Liver (tissue), 9 donors: Measurements from ENCODE around the gene MLLT3. TPM values are rescaled to one million over a fixed set of nuclear protein-coding genes. Genes with fewer than 3 reads are reported as not detected.

Experiments used
- DNase-seq: peaks from one replicate; pipeline ENCODE4 v3.0.0-alpha.2; 2017; ENCODE audit warnings: low spot score
- H3K27ac ChIP-seq, 2 donors: one replicate each; pipeline ENCODE4 v1.7.0; 2013; ENCODE audit warnings: inconsistent platforms in 2 of 2, low read length in 2 of 2, control low read depth in 1 of 2, low read depth in 1 of 2, mild to moderate bottlenecking in 1 of 2
- H3K27me3 ChIP-seq, 4 donors: one replicate each; pipeline versions ENCODE4 v1.6.1 to v1.7.0; 2013; ENCODE audit warnings: low read length in 3 of 4, inconsistent platforms in 1 of 4, mild to moderate bottlenecking in 1 of 4, moderate library complexity in 1 of 4; ENCODE audit not compliant: control insufficient read depth in 4 of 4, insufficient read depth in 4 of 4
- H3K36me3 ChIP-seq, 4 donors: one replicate each; pipeline versions ENCODE4 v1.6.1 to v1.7.0; 2013; ENCODE audit warnings: low read length in 3 of 4, mild to moderate bottlenecking in 3 of 4, low read depth in 1 of 4, moderate library complexity in 1 of 4; ENCODE audit not compliant: control insufficient read depth in 4 of 4, insufficient read depth in 3 of 4
- H3K4me1 ChIP-seq, 4 donors: one replicate each; pipeline versions ENCODE4 v1.6.1 to v1.7.0; 2013; ENCODE audit warnings: low read length in 3 of 4, mild to moderate bottlenecking in 3 of 4, moderate library complexity in 1 of 4; ENCODE audit not compliant: control insufficient read depth in 4 of 4, insufficient read depth in 4 of 4
- H3K4me3 ChIP-seq, 3 donors: one replicate each; pipeline versions ENCODE4 v1.6.1 to v1.7.0; 2013; ENCODE audit warnings: low read length in 3 of 3, control low read depth in 1 of 3, low read depth in 1 of 3, mild to moderate bottlenecking in 1 of 3
- H3K9ac ChIP-seq, 2 donors: one replicate each; pipeline ENCODE4 v1.7.0; 2013; ENCODE audit warnings: low read length in 2 of 2, mild to moderate bottlenecking in 2 of 2, moderate library complexity in 2 of 2, control low read depth in 1 of 2, low read depth in 1 of 2
- H3K9me3 ChIP-seq, 4 donors: one replicate each; pipeline versions ENCODE4 v1.6.1 to v1.7.0; 2013; ENCODE audit warnings: low read length in 3 of 4; ENCODE audit not compliant: control insufficient read depth in 4 of 4
- ATF3 ChIP-seq: IDR thresholded peaks from 2 replicates; pipeline ENCODE4 v1.6.1; 2016; ENCODE audit warnings: antibody characterized with exemption
- CTCF ChIP-seq: fragments of 150-350 bp; IDR thresholded peaks from 2 replicates; pipeline ENCODE4 v1.5.1; 2017; ENCODE audit warnings: improper control_type of control experiment, low read depth, low read length; ENCODE audit not compliant: missing input control
- EGR1 ChIP-seq, 2 donors: IDR thresholded peaks; 2 replicates each; pipeline ENCODE4 v1.6.1; 2016 to 2018; ENCODE audit warnings: antibody characterized with exemption in 2 of 2, low read depth in 2 of 2
- HNF4A ChIP-seq, 2 donors: conservative IDR thresholded peaks; 2 replicates each; pipeline ENCODE4 v1.6.1; 2016; ENCODE audit warnings: antibody characterized with exemption in 2 of 2, mild to moderate bottlenecking in 2 of 2
- HNF4G ChIP-seq: IDR thresholded peaks from 2 replicates; pipeline ENCODE4 v1.6.1; 2016; ENCODE audit warnings: antibody characterized with exemption
- JUND ChIP-seq, 2 donors: IDR thresholded peaks; 2 replicates each; pipeline ENCODE4 v1.6.1; 2016; ENCODE audit warnings: antibody characterized with exemption in 2 of 2
- NR2F2 ChIP-seq: IDR thresholded peaks from 2 replicates; pipeline ENCODE4 v1.6.1; 2016; ENCODE audit warnings: antibody characterized with exemption
- RAD21 ChIP-seq, 2 donors: IDR thresholded peaks; 2 replicates each; pipeline ENCODE4 v1.6.1; 2016; ENCODE audit warnings: antibody characterized with exemption in 2 of 2, mild to moderate bottlenecking in 2 of 2
- REST ChIP-seq: IDR thresholded peaks from 2 replicates; pipeline ENCODE4 v1.6.1; 2016; ENCODE audit warnings: antibody characterized with exemption, mild to moderate bottlenecking
- RXRA ChIP-seq, 2 donors: IDR thresholded peaks; 2 replicates each; pipeline ENCODE4 v1.6.1; 2017 to 2018; ENCODE audit warnings: antibody characterized with exemption in 2 of 2, mild to moderate bottlenecking in 1 of 2
- SP1 ChIP-seq: IDR thresholded peaks from 2 replicates; pipeline ENCODE4 v1.6.1; 2018; ENCODE audit warnings: antibody characterized with exemption, mild to moderate bottlenecking
- YY1 ChIP-seq: IDR thresholded peaks from 2 replicates; pipeline ENCODE4 v1.6.1; 2016; ENCODE audit warnings: antibody characterized with exemption, mild to moderate bottlenecking
- WGBS: extraction: QIAGEN DNeasy Blood & Tissue Kit; methylation state at CpG from one replicate; pipeline ENCODE4 v1.1.7; 2013; 5-methylcytosine and 5-hydroxymethylcytosine counted together
- polyA plus RNA-seq, 2 donors: library from polyadenylated mRNA; stranded (reverse) in 1 of 2; unstranded in 1 of 2; fragments of 200-250 nt in 1 of 2; fragments of >200 nt in 1 of 2; fragmentation: Nextera tagmentation in 1 of 2; extraction: Ambion mirVana in 1 of 2; gene quantifications; one replicate each; pipeline versions ENCODE4 v1.2.1 to v1.2.3, GENCODE V29; 2013 to 2015
- total RNA-seq, 2 donors: library from RNA; depleted of rRNA; stranded (reverse); fragments of >200 nt; gene quantifications; one replicate each; pipeline ENCODE4 v1.2.3, GENCODE V29; 2014
- TF ChIP-seq, protein P1 (sequence below): IDR thresholded peaks from 2 replicates; pipeline ENCODE4 v1.6.1; 2016; ENCODE audit warnings: antibody characterized with exemption
- donor health status: healthy.
- donor health status: healthy.
- donor health status: healthy.
- donor health status: healthy.
- donor health status: healthy.

MLLT3 gene
- total and polyA plus RNA-seq, 4 donors, result 0.79 to 25.5 (median 1.3) TPM

GRCh38 chr9:20480249-20480648 is 142.1 kb downstream of the MLLT3 start:
- WGBS, result 80% methylated on average over 3 of the region's 3 CpGs
- no peaks in the 10 kb centered on the region for H3K36me3 ChIP-seq
- H3K27me3 ChIP-seq, result no peaks in the 10 kb centered on the region
- no peak for TF ChIP-seq RAD21 (IDR thresholded peaks at IDR 0.05)
- TF ChIP-seq NR2F2, result no peak
- TF ChIP-seq EGR1 (IDR thresholded peaks at IDR 0.05; ENCODE audit: low read depth in 2 of 2), result no peak
- TF ChIP-seq ATF3, result no peak
- no peak for TF ChIP-seq YY1
- no peak for TF ChIP-seq JUND (IDR thresholded peaks at IDR 0.05)
- H3K27ac ChIP-seq, result no peak overlapping the region
- H3K4me1 ChIP-seq, result no peaks in the 10 kb centered on the region
- no peak overlapping the region for H3K4me3 ChIP-seq
- no peak overlapping the region for H3K9ac ChIP-seq
- H3K9me3 ChIP-seq, result no peaks in the 10 kb centered on the region
- DNase-seq, result no peak

DNA sequence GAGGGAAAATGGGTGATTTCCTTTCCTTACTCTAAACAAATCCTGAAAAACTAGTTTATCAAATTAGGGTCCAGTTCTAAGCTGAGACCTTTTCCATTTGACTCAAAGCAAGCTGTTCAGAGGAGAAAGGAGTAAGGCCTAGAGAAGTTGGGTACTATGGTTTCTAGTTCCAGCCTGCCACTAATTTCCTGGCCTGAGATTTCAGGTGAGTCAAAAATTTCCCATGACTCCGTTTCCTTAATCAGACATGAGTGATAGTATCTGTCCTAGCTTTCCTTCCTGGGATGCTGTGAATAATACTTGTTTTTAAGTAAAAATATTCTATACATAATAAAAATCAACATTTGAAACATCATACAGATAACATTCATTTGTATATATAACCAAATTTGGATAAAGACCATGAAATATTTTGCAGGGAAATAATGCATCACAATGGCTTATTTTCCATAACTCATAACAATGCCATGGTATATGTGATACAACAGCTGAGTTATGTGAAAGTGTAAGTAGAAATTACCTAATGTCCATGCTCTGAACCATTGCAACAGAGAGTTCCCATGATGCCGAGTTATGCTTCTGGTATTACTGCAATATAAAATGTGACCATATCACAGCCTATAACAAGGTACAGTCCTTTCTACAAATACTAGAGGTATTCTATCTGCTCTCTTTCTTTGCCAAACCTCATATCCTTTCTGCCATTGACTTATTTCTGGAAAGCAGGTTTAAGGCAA is 142.7 kb downstream of the MLLT3 start:
- 91% methylated on average over 2 of the region's 2 CpGs for WGBS
- Histone ChIP-seq H3K9me3 (no peaks in the 10 kb centered on the region), H3K4me3 (no peak overlapping the region), H3K4me1 (no peaks in the 10 kb centered on the region), H3K36me3 (no peaks in the 10 kb centered on the region), H3K27ac (no peak overlapping the region), H3K27me3 (no peaks in the 10 kb centered on the region), H3K9ac (no peak overlapping the region)
- TF ChIP-seq CTCF, result no peak
- no peak for TF ChIP-seq RAD21 (IDR thresholded peaks at IDR 0.05)
- TF ChIP-seq REST, result no peak
- TF ChIP-seq JUND (IDR thresholded peaks at IDR 0.05), result no peak
- no peak for DNase-seq

DNA sequence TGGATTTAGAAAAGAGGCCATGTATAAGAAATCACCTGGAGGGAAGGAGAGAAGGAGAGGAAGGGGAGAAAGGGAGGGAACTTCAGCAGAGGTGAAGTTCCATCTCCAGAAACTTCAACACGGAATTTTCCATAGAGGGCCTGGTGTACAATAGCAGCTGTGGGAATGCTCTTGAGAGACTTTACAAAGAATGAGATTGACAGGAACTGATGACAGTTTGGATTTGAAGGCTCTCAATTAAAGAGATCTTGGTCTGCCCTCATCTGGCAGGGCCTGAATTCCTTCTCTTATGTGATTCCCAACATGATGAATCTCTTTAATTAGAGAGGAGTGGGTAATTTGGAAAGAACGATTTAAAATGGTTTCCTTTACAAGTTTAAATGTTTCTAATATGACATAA is 143.5 kb downstream of the MLLT3 start:
- Histone ChIP-seq H3K27ac (no peak overlapping the region), H3K9ac (no peak overlapping the region), H3K36me3 (no peaks in the 10 kb centered on the region), H3K9me3 (no peaks in the 10 kb centered on the region), H3K4me3 (no peak overlapping the region), H3K27me3 (no peaks in the 10 kb centered on the region), H3K4me1 (no peaks in the 10 kb centered on the region)
- WGBS, result 82% methylated on average over 2 of the region's 2 CpGs
- no peak for DNase-seq
- TF ChIP-seq EGR1 (IDR thresholded peaks at IDR 0.05; ENCODE audit: low read depth in 2 of 2) (no peak), YY1 (no peak), JUND (IDR thresholded peaks at IDR 0.05) (no peak), REST (no peak), ATF3 (no peak), RAD21 (IDR thresholded peaks at IDR 0.05) (no peak), HNF4G (no peak), CTCF (no peak), SP1 (no peak), HNF4A (conservative IDR thresholded peaks at IDR 0.05) (no peak), RXRA (IDR thresholded peaks at IDR 0.05) (no peak)
- TF ChIP-seq, protein P1, sequence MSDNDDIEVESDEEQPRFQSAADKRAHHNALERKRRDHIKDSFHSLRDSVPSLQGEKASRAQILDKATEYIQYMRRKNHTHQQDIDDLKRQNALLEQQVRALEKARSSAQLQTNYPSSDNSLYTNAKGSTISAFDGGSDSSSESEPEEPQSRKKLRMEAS, result no peak
